Activated T-helper 17 cell treated with anti-CD3 and anti-CD28 coated beads, Interleukin-2, amount 50 U/mL, for 72 hours (primary cell): Measurements from ENCODE around the gene AFG3L2. TPM values are rescaled to one million over a fixed set of nuclear protein-coding genes. Genes with fewer than 3 reads are reported as not detected.

ENCODE experiments used
- ATAC-seq: fragments of 150-1000 bp; cut with Tn5 transposase; replicated peaks from 2 replicates; pipeline ENCODE4 v1.10.0; 2021; ENCODE audit warnings: mild to moderate bottlenecking, moderate library complexity
- H3K27ac Mint-ChIP-seq: one replicate; pipeline ENCODE4 v1.8.0; 2022; ENCODE audit warnings: mixed read lengths
- H3K27me3 Mint-ChIP-seq: one replicate; pipeline ENCODE4 v1.8.0; 2022; ENCODE audit warnings: mixed read lengths
- H3K36me3 Mint-ChIP-seq: one replicate; pipeline ENCODE4 v1.8.0; 2022; ENCODE audit warnings: low read depth, mild to moderate bottlenecking, mixed read lengths
- H3K4me1 Mint-ChIP-seq: one replicate; pipeline ENCODE4 v1.8.0; 2022; ENCODE audit warnings: mixed read lengths
- H3K4me3 Mint-ChIP-seq: one replicate; pipeline ENCODE4 v1.8.0; 2022; ENCODE audit warnings: mild to moderate bottlenecking, mixed read lengths
- H3K9me3 Mint-ChIP-seq: one replicate; pipeline ENCODE4 v1.8.0; 2022; ENCODE audit warnings: mixed read lengths
- total RNA-seq, 2 donors: library from RNA; stranded (reverse); gene quantifications; one replicate each; pipeline ENCODE4 v1.2.3, GENCODE V29; 2022

Gene AFG3L2
- total RNA-seq, 2 donors from 2014 or later, result 30.6 to 63.9 TPM

- Mint-ChIP-seq H3K36me3 (peaks cover 69% of the 10 kb centered on the region), H3K4me3 (no peak overlapping the region), H3K9me3 (no peaks in the 10 kb centered on the region), H3K4me1 (no peaks in the 10 kb centered on the region), H3K27me3 (no peaks in the 10 kb centered on the region), H3K27ac (no peak overlapping the region)
- ATAC-seq, result no peak
Measured at GRCh38 chr18:12333506-12334290, 43.3 kb downstream of the AFG3L2 start.

GRCh38 chr18:12330766-12331165 is 46.3 kb downstream of the AFG3L2 start:
- Mint-ChIP-seq H3K9me3 (no peaks in the 10 kb centered on the region), H3K27ac (no peak overlapping the region), H3K4me3 (no peak overlapping the region), H3K4me1 (no peaks in the 10 kb centered on the region), H3K27me3 (no peaks in the 10 kb centered on the region), H3K36me3 (peaks cover 69% of the 10 kb centered on the region)
- no peak for ATAC-seq

GRCh38 chr18:12329125-12329698 is 47.8 kb downstream of the AFG3L2 start:
- Mint-ChIP-seq H3K4me3 (no peak overlapping the region), H3K27me3 (no peaks in the 10 kb centered on the region), H3K4me1 (no peaks in the 10 kb centered on the region), H3K9me3 (no peaks in the 10 kb centered on the region), H3K27ac (no peak overlapping the region), H3K36me3 (peaks cover 66% of the 10 kb centered on the region)
- no peak for ATAC-seq

- H3K9me3 Mint-ChIP-seq, result no peaks in the 10 kb centered on the region
- H3K4me3 Mint-ChIP-seq, result no peak overlapping the region
- peaks cover 58% of the 10 kb centered on the region for H3K36me3 Mint-ChIP-seq
- no peak for ATAC-seq
- H3K4me1 Mint-ChIP-seq, result no peaks in the 10 kb centered on the region
- no peak overlapping the region for H3K27ac Mint-ChIP-seq
- no peaks in the 10 kb centered on the region for H3K27me3 Mint-ChIP-seq
Measured at GRCh38 chr18:12328179-12328823, 48.7 kb downstream of the AFG3L2 start.

GRCh38 chr18:12327510-12328178 is 49.4 kb downstream of the AFG3L2 start:
- no peaks in the 10 kb centered on the region for H3K27me3 Mint-ChIP-seq
- no peaks in the 10 kb centered on the region for H3K4me1 Mint-ChIP-seq
- H3K4me3 Mint-ChIP-seq, result no peak overlapping the region
- H3K27ac Mint-ChIP-seq, result no peak overlapping the region
- ATAC-seq, result peak; percentile 91
- H3K9me3 Mint-ChIP-seq, result no peaks in the 10 kb centered on the region
- peaks cover 63% of the 10 kb centered on the region for H3K36me3 Mint-ChIP-seq

- Mint-ChIP-seq H3K27ac (no peak overlapping the region), H3K27me3 (no peaks in the 10 kb centered on the region), H3K4me1 (no peaks in the 10 kb centered on the region), H3K36me3 (peaks cover 67% of the 10 kb centered on the region), H3K9me3 (no peaks in the 10 kb centered on the region), H3K4me3 (no peak overlapping the region)
- ATAC-seq, result no peak
Measured at GRCh38 chr18:12326711-12327460, 50.1 kb downstream of the AFG3L2 start.

- no peaks in the 10 kb centered on the region for H3K9me3 Mint-ChIP-seq
Measured at GRCh38 chr18:12325726-12326245, 51.2 kb downstream of the AFG3L2 start.

GRCh38 chr18:12324991-12325725 is 51.9 kb downstream of the AFG3L2 start:
- no peak overlapping the region for H3K4me3 Mint-ChIP-seq
- peaks cover 73% of the 10 kb centered on the region for H3K36me3 Mint-ChIP-seq
- H3K27ac Mint-ChIP-seq, result no peak overlapping the region
- H3K4me1 Mint-ChIP-seq, result no peaks in the 10 kb centered on the region
- H3K9me3 Mint-ChIP-seq, result no peaks in the 10 kb centered on the region
- no peaks in the 10 kb centered on the region for H3K27me3 Mint-ChIP-seq
- ATAC-seq, result no peak

More at GRCh38 chr18:12325726-12326245, 51.2 kb downstream of the AFG3L2 start:
- no peaks in the 10 kb centered on the region for H3K4me1 Mint-ChIP-seq
- no peak overlapping the region for H3K27ac Mint-ChIP-seq
- no peaks in the 10 kb centered on the region for H3K27me3 Mint-ChIP-seq
- ATAC-seq, result no peak
- no peak overlapping the region for H3K4me3 Mint-ChIP-seq
- peaks cover 74% of the 10 kb centered on the region for H3K36me3 Mint-ChIP-seq

GRCh38 chr18:12321333-12321732 is 55.7 kb downstream of the AFG3L2 start:
- Mint-ChIP-seq H3K27me3 (no peaks in the 10 kb centered on the region), H3K27ac (no peak overlapping the region), H3K9me3 (no peaks in the 10 kb centered on the region), H3K36me3 (peaks cover 35% of the 10 kb centered on the region), H3K4me3 (no peak overlapping the region), H3K4me1 (no peaks in the 10 kb centered on the region)
- no peak for ATAC-seq

GRCh38 chr18:12318857-12319256 is 58.2 kb downstream of the AFG3L2 start:
- peaks cover 17% of the 10 kb centered on the region for H3K36me3 Mint-ChIP-seq
- H3K27me3 Mint-ChIP-seq, result no peaks in the 10 kb centered on the region
- no peak overlapping the region for H3K4me3 Mint-ChIP-seq
- no peaks in the 10 kb centered on the region for H3K4me1 Mint-ChIP-seq
- H3K9me3 Mint-ChIP-seq, result no peaks in the 10 kb centered on the region
- H3K27ac Mint-ChIP-seq, result no peak overlapping the region
- no peak for ATAC-seq

- no peak overlapping the region for H3K4me3 Mint-ChIP-seq
- H3K27me3 Mint-ChIP-seq, result no peaks in the 10 kb centered on the region
- ATAC-seq, result no peak
- no peak overlapping the region for H3K27ac Mint-ChIP-seq
- no peaks in the 10 kb centered on the region for H3K4me1 Mint-ChIP-seq
- peaks cover 17% of the 10 kb centered on the region for H3K36me3 Mint-ChIP-seq
- no peaks in the 10 kb centered on the region for H3K9me3 Mint-ChIP-seq
Measured at GRCh38 chr18:12318334-12318697, 58.7 kb downstream of the AFG3L2 start.

GRCh38 chr18:12317664-12318333 is 59.2 kb downstream of the AFG3L2 start:
- Mint-ChIP-seq H3K4me3 (no peak overlapping the region), H3K4me1 (no peaks in the 10 kb centered on the region), H3K36me3 (peaks cover 12% of the 10 kb centered on the region), H3K27me3 (no peaks in the 10 kb centered on the region), H3K27ac (no peak overlapping the region), H3K9me3 (no peaks in the 10 kb centered on the region)
- ATAC-seq, result no peak

- H3K4me3 Mint-ChIP-seq, result no peak overlapping the region
- H3K4me1 Mint-ChIP-seq, result no peaks in the 10 kb centered on the region
- no peak for ATAC-seq
- H3K36me3 Mint-ChIP-seq, result peaks cover 7% of the 10 kb centered on the region
- no peak overlapping the region for H3K27ac Mint-ChIP-seq
- peaks cover 5% of the 10 kb centered on the region for H3K27me3 Mint-ChIP-seq
- peaks cover 5% of the 10 kb centered on the region for H3K9me3 Mint-ChIP-seq
Measured at GRCh38 chr18:12315911-12316310, 61.1 kb downstream of the AFG3L2 start.
